Left forelimb (tissue), 1 donor: Measurements from ENCODE around the gene MALT1.
"Not testable (repeated sequence)": the region's sequence is repeated elsewhere in the genome, so short reads cannot be mapped to it uniquely, and the experiment has no call there.

Source experiments
- DNase-seq: peaks from one replicate; pipeline ENCODE4 v3.0.0-alpha.2; 2018; ENCODE audit warnings: low spot score

The MALT1 gene

GRCh38 chr18:58653144-58653722 lies 18.0 kb upstream of the MALT1 start:
- DNase-seq = not testable (repeated sequence)

GRCh38 chr18:58653814-58654509 lies 17.3 kb upstream of the MALT1 start:
- DNase-seq = no peak

- DNase-seq = no peak
These were observed 16.2 kb upstream of the MALT1 start for GRCh38 chr18:58654896-58655614.

GRCh38 chr18:58657081-58657480 lies 14.2 kb upstream of the MALT1 start:
- no peak for DNase-seq

GRCh38 chr18:58657494-58657893 lies 13.8 kb upstream of the MALT1 start:
- no peak for DNase-seq

- no peak for DNase-seq
These were observed 11.6 kb upstream of the MALT1 start for GRCh38 chr18:58659691-58660090.

GRCh38 chr18:58660915-58661314 lies 10.3 kb upstream of the MALT1 start:
- DNase-seq = no peak

GRCh38 chr18:58661423-58661822 lies 9.8 kb upstream of the MALT1 start:
- no peak for DNase-seq

GRCh38 chr18:58662118-58662517 lies 9.1 kb upstream of the MALT1 start:
- DNase-seq = no peak

GRCh38 chr18:58666176-58666575 lies 5.1 kb upstream of the MALT1 start:
- DNase-seq = no peak

- DNase-seq = no peak
These were observed 3.1 kb upstream of the MALT1 start for GRCh38 chr18:58668211-58668610.

GRCh38 chr18:58668897-58669296 lies 2.4 kb upstream of the MALT1 start:
- no peak for DNase-seq

- DNase-seq = no peak
These were observed 1.4 kb upstream of the MALT1 start for GRCh38 chr18:58669731-58670378.

GRCh38 chr18:58670404-58671110 lies 708 bp upstream of the MALT1 start:
- no peak for DNase-seq

- DNase-seq = peak; percentile 84
These were observed 633 bp downstream of the MALT1 start for GRCh38 chr18:58671632-58672564.

- no peak for DNase-seq
These were observed 2.9 kb downstream of the MALT1 start for GRCh38 chr18:58674159-58674558.

- DNase-seq = no peak
These were observed 3.7 kb downstream of the MALT1 start for GRCh38 chr18:58674863-58675472.

- DNase-seq = no peak
These were observed 5.0 kb downstream of the MALT1 start for GRCh38 chr18:58676270-58676669.

- no peak for DNase-seq
These were observed 11.3 kb downstream of the MALT1 start for GRCh38 chr18:58682429-58683069.

GRCh38 chr18:58687871-58688308 lies 16.6 kb downstream of the MALT1 start:
- no peak for DNase-seq
